Right hindlimb (tissue), 1 donor: Measurements from ENCODE around the gene NSMCE1.

Experiments
- DNase-seq: peaks from one replicate; pipeline ENCODE4 v3.0.0-alpha.2; 2018

Gene NSMCE1

DNA sequence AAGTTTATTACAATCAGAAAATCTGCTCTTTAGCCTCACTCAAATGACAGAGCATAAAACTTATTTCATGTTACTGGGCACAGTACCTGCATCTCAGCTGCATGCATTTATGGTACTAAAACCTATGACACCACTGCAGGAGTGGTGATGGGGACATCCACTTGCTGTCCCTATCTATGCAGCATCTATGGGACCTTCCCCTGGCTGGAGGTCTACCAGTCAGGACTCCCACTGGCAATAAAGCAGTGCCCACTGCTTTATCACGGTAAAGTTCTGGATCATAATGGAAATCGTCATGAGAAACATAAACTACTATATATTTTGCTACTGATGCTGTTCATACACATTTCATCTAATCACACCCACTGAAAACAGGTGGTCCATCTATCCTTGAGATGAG lies 26.2 kb downstream of the NSMCE1 start:
- no peak for DNase-seq

- DNase-seq = no peak
These were observed 26.9 kb downstream of the NSMCE1 start for GRCh38 chr16:27241658-27242057.

GRCh38 chr16:27240948-27241531 lies 27.5 kb downstream of the NSMCE1 start:
- DNase-seq = no peak

DNA sequence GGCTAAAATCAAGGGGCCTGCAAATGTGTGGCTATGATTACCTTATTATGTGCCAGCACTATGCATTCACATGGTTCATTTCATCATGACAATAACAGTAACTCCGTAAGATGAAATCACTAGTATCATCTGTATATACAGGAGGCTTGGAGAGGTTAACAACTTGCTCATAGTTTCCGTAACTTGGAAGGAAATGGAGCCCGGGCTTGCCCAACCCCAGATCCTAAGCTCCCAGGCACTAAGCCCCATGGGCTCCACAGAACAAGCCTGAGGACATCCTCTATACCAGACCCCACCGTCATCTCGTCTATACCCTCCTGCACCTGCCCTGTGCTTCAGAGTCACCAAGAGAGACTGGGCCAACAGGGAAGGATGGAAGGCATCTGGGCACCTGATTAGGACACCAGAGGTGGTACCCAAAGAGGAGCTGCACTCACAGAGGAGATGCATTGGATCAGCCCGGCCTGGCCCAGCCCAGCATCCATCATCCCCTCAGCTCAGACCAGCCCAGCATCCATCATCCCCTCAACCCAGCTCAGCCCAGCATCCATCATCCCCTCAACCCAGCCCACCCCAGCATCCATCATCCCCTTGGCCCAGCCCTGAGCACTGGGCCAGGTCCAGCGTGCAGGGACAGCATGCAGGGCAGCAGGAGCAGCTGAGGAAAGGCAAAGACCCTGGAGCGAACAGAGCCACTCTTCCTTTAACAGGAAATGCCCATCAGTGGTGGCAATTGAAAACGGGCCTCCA lies 28.5 kb downstream of the NSMCE1 start:
- DNase-seq = no peak

- DNase-seq = no peak
These were observed 29.5 kb downstream of the NSMCE1 start for GRCh38 chr16:27239026-27239425.

- DNase-seq = no peak
These were observed 30.0 kb downstream of the NSMCE1 start for GRCh38 chr16:27238591-27238990.

- DNase-seq = no peak
These were observed 30.5 kb downstream of the NSMCE1 start for GRCh38 chr16:27238016-27238587.

GRCh38 chr16:27237219-27238015 lies 31.2 kb downstream of the NSMCE1 start:
- no peak for DNase-seq

- peak; percentile 1 for DNase-seq
These were observed 31.8 kb downstream of the NSMCE1 start for GRCh38 chr16:27236635-27237218.

DNA sequence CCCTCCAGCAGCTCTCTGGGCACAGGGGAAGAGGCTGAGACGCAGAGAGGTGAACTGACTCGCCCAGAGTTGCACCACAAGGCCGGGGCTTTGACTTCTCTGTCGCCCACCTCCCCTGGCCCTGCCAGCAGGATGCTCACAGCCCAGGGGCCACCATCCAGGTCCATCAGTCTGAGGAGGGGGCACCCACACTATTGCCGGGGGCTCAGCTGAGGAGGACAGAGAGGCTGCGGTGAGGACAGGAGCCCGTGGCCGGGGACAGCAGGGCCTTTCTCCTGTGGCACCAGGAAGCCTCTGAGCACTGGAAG lies 32.7 kb downstream of the NSMCE1 start:
- no peak for DNase-seq

DNA sequence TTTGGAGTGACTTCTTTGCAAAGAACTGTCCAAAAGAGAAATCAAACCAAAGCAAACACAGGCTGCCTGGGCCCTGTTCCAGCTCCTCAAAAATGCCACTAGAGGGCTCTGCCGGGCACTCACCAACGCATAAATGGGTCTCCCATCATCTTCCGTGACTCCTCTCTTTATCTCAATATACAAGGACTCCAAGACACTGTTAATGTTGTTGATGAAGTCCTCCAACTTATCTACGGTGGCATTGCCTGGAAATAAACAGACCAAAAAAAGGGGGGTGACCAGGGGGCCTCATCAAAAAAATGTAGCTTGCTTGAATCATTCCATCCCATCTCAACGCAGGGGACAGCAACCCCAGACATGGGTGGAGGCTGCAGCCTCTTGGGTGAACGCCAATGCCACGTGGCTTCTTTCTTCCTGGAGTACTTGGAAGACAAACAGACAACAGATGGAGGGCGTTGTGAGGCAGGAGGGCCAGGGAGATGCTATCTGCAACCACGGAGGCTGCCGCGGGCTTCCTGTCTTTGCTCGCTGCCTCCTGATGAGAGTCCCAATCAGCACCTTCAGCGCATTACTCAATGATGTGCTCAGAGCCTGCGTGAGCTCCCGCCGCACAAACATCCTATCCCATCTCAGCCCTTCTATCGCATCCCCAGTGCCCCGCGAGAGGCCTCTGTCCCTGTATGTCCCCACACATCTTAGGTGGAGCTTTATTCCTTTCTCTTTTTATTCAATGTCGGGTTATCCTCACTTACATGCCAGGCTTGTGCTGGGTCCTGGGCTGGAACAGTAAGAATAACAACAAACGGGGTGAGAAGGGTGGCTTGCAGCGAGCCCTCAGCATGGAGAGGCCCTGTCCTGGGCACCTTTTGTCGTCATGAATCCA lies 33.3 kb downstream of the NSMCE1 start:
- DNase-seq = peak; percentile 88

DNA sequence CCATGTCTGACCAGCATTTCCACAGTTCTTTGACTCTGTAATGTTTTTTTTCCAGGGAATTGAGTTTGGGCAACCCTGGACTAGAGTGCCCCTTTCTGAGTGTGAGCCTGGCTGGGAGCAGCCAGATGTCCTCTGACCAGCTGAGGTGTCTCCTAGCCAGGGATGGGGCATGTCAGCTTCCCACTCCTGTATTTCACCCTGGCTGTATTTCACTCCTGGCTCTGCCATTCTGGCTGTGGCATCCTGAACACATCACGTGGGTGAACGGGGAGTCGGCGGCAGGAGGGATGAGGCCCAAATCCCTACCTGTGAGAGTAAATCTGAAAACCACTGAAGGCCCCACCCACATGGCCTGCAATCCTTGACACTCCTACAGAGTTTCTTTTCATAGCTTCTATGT lies 34.0 kb downstream of the NSMCE1 start:
- DNase-seq = no peak

DNA sequence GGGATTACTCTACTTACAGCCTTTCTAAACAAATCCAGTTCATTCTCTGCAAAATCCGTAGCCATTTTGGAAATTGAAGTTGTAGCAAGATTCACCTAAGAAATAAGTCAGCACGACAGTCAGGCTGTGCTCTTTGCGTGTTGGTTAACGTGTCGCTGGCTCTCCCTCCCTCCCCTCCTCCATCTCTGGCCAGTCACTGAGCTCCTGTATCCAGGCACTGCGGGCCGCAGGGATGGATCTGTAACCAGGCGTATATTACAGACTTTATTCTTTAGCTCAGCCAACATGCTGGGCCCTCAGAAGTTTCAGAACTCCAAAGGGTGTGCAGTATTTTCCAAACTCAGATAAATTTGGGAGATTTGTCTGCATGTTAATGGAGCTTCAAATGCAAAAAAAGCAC lies 34.4 kb downstream of the NSMCE1 start:
- DNase-seq = no peak

GRCh38 chr16:27233731-27234130 lies 34.8 kb downstream of the NSMCE1 start:
- no peak for DNase-seq

GRCh38 chr16:27232901-27233625 lies 35.5 kb downstream of the NSMCE1 start:
- no peak for DNase-seq

GRCh38 chr16:27232061-27232900 lies 36.3 kb downstream of the NSMCE1 start:
- DNase-seq = no peak

DNA sequence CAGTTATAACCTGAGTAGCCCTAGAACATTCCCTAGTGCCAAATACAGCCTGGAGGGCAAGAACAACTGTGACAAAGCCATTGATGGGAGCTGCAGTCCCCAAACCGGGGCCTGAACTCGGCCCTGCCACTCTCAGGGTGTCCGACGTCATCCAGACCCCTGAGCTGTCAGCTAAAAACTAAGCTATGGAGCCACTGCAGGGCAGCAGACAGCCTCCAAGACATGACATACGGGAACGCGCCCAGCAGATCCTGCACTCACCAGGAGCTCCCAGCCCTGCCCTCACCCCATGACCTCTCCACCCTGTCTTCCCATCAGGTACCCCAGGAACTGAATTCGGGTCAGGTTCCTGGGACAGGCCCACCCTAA lies 36.9 kb downstream of the NSMCE1 start:
- DNase-seq = no peak

GRCh38 chr16:27230562-27231001 lies 38.0 kb downstream of the NSMCE1 start:
- no peak for DNase-seq

DNA sequence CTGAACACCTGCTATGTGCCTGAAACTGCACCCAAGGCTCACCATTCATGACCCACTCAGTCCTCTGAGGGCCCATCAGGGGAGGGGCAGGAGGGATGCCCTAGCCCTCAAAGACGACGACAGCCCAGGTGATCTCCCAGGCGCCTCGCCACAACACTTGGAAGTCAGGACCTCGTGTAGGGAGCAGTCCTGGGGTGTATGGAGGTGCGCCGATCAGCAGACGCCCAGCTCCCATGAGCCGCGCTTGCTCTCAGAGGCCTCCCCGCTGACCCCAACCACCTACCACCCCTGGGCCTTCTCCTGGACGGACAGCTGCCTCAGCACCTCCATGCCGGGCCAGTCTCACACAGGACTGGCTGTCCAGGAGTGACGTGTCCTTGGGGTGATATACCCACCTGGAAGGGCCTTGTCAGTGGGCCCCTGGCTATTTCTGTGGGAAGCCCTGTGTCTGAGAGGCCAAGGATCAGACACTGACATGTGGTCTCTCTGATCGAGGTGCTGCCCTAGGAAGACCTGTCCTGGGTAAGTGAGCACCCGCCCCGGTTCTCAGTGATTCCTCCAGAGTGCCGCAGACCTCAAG lies 38.6 kb downstream of the NSMCE1 start:
- DNase-seq = no peak
